Liver (tissue), 3 donors: Measurements from ENCODE around the gene CCDC50.

Experiments
- MAX ChIP-seq: IDR thresholded peaks from 2 replicates; pipeline ENCODE4 v1.6.1; 2016; ENCODE audit warnings: antibody characterized with exemption
- RAD21 ChIP-seq, 2 donors: IDR thresholded peaks; 2 replicates each; pipeline ENCODE4 v1.6.1; 2016; ENCODE audit warnings: antibody characterized with exemption in 2 of 2, mild to moderate bottlenecking in 2 of 2
- TAF1 ChIP-seq: conservative IDR thresholded peaks from 2 replicates; pipeline ENCODE4 v1.6.1; 2016; ENCODE audit warnings: antibody characterized with exemption, mild to moderate bottlenecking
- YY1 ChIP-seq: IDR thresholded peaks from 2 replicates; pipeline ENCODE4 v1.6.1; 2016; ENCODE audit warnings: antibody characterized with exemption, mild to moderate bottlenecking
- TF ChIP-seq, protein P1 (sequence below): fragments of 150-350 bp; IDR thresholded peaks from 2 replicates; pipeline ENCODE4 v1.5.1; 2017; ENCODE audit warnings: improper control_type of control experiment, low read depth, low read length; ENCODE audit not compliant: missing input control
- TF ChIP-seq, protein P2 (sequence below): IDR thresholded peaks from 2 replicates; pipeline ENCODE4 v1.6.1; 2016; ENCODE audit warnings: antibody characterized with exemption, mild to moderate bottlenecking
- donor health status: healthy.
- donor health status: healthy.

- TF ChIP-seq, protein P1, sequence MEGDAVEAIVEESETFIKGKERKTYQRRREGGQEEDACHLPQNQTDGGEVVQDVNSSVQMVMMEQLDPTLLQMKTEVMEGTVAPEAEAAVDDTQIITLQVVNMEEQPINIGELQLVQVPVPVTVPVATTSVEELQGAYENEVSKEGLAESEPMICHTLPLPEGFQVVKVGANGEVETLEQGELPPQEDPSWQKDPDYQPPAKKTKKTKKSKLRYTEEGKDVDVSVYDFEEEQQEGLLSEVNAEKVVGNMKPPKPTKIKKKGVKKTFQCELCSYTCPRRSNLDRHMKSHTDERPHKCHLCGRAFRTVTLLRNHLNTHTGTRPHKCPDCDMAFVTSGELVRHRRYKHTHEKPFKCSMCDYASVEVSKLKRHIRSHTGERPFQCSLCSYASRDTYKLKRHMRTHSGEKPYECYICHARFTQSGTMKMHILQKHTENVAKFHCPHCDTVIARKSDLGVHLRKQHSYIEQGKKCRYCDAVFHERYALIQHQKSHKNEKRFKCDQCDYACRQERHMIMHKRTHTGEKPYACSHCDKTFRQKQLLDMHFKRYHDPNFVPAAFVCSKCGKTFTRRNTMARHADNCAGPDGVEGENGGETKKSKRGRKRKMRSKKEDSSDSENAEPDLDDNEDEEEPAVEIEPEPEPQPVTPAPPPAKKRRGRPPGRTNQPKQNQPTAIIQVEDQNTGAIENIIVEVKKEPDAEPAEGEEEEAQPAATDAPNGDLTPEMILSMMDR, result no peak
- no peak for TF ChIP-seq TAF1
- TF ChIP-seq, protein P2, sequence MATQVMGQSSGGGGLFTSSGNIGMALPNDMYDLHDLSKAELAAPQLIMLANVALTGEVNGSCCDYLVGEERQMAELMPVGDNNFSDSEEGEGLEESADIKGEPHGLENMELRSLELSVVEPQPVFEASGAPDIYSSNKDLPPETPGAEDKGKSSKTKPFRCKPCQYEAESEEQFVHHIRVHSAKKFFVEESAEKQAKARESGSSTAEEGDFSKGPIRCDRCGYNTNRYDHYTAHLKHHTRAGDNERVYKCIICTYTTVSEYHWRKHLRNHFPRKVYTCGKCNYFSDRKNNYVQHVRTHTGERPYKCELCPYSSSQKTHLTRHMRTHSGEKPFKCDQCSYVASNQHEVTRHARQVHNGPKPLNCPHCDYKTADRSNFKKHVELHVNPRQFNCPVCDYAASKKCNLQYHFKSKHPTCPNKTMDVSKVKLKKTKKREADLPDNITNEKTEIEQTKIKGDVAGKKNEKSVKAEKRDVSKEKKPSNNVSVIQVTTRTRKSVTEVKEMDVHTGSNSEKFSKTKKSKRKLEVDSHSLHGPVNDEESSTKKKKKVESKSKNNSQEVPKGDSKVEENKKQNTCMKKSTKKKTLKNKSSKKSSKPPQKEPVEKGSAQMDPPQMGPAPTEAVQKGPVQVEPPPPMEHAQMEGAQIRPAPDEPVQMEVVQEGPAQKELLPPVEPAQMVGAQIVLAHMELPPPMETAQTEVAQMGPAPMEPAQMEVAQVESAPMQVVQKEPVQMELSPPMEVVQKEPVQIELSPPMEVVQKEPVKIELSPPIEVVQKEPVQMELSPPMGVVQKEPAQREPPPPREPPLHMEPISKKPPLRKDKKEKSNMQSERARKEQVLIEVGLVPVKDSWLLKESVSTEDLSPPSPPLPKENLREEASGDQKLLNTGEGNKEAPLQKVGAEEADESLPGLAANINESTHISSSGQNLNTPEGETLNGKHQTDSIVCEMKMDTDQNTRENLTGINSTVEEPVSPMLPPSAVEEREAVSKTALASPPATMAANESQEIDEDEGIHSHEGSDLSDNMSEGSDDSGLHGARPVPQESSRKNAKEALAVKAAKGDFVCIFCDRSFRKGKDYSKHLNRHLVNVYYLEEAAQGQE, result no peak
- no peak for TF ChIP-seq MAX
- no peak for TF ChIP-seq YY1
- TF ChIP-seq RAD21 (IDR thresholded peaks at IDR 0.05), result no peak
Observed at GRCh38 chr3:191366675-191367074, 37.5 kb downstream of the CCDC50 start.
